Esophagus squamous epithelium (tissue), 4 donors: ENCODE results near the gene HECTD2.

Source experiments
- CTCF ChIP-seq, 6 experiments: fragments of 450-650 bp in 4 of 6; fragments of 200-600 bp in 2 of 6; sonication (generic) in 2 of 6; IDR thresholded peaks; one replicate each; pipeline ENCODE4 v1.5.1; 2016 to 2019; ENCODE audit warnings: antibody characterized with exemption in 6 of 6, mild to moderate bottlenecking in 4 of 6, moderate library complexity in 4 of 6
- POLR2A ChIP-seq, 4 donors: fragments of 450-650 bp; IDR thresholded peaks; one replicate each; pipeline ENCODE4 v1.6.1; 2017; ENCODE audit warnings: antibody characterized with exemption in 4 of 4, mild to moderate bottlenecking in 4 of 4, moderate library complexity in 3 of 4

- TF ChIP-seq CTCF (IDR thresholded peaks at IDR 0.05) (no peak), POLR2A (IDR thresholded peaks at IDR 0.05) (no peak)
These were observed 110.5 kb downstream of the HECTD2 start for GRCh38 chr10:91520661-91521060.
